Upper lobe of left lung (tissue), 4 donors: ENCODE results near the gene EDNRB.

ENCODE experiments used
- CTCF ChIP-seq, 6 experiments: fragments of 450-650 bp in 4 of 6; fragments of 200-600 bp in 2 of 6; sonication (generic) in 2 of 6; IDR thresholded peaks; one replicate each; pipeline ENCODE4 v1.5.1; 2016 to 2019; ENCODE audit warnings: antibody characterized with exemption in 6 of 6
- EP300 ChIP-seq, 4 donors: sonication (generic); formaldehyde crosslinking; IDR thresholded peaks; one replicate each; pipeline ENCODE4 v1.5.1; 2017; ENCODE audit warnings: antibody characterized with exemption in 4 of 4, control low read depth in 2 of 4
- POLR2A ChIP-seq, 4 donors: fragments of 450-650 bp; IDR thresholded peaks; one replicate each; pipeline ENCODE4 v1.5.1; 2016 to 2017; ENCODE audit warnings: antibody characterized with exemption in 4 of 4, mild to moderate bottlenecking in 2 of 4
- POLR2AphosphoS5 ChIP-seq, 2 donors: sonication (generic); formaldehyde crosslinking; IDR thresholded peaks; one replicate each; pipeline ENCODE4 v1.5.1; 2017; ENCODE audit warnings: antibody characterized with exemption in 2 of 2

- TF ChIP-seq CTCF (IDR thresholded peaks at IDR 0.05) (no peak), POLR2A (IDR thresholded peaks at IDR 0.05) (no peak), EP300 (IDR thresholded peaks at IDR 0.05) (no peak), POLR2AphosphoS5 (IDR thresholded peaks at IDR 0.05) (no peak)
These were observed 10.3 kb upstream of the EDNRB start for GRCh38 chr13:77928909-77929308.
